Lung microvascular endothelial cell (primary cell): ENCODE data around the gene DACT2. TPM values are rescaled to one million over a fixed set of nuclear protein-coding genes. Genes with fewer than 3 reads are reported as not detected.
"Not testable (repeated sequence)": the region's sequence is repeated elsewhere in the genome, so short reads cannot be mapped to it uniquely, and the experiment has no call there.

ENCODE experiments used
- DNase-seq, 2 donors: peaks; one replicate each; pipeline versions ENCODE4 v3.0.0 to v3.0.0-alpha.2; 2010; ENCODE audit warnings: low read depth in 2 of 2
- total RNA-seq: library from RNA; depleted of rRNA; stranded (reverse); fragments of >200 nt; gene quantifications from 2 replicates; pipeline ENCODE4 v1.2.1, GENCODE V29; 2014

DACT2 gene
- total RNA-seq, 1 donor from 2014 or later, result not detected

DNA sequence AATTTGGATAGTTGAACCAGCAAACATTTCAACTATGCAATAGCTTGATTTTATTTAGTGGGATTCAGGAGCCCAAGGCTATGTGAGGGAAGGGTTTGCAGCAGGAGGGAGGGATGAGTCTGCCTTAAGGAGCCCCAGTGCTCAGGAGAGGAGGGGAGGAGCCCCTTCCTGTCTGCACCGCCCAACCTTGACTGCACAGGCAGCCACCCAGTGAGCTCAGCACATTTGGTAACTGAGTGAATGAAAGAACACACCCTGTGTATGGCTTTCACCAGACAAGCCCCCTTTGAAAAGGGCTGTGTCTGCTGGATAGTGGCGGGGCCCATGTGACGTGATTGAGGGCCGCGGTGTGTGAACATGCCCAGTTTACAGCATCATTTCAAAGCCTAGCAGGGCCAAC lies 17.0 kb downstream of the DACT2 start:
- no peak for DNase-seq

GRCh38 chr6:168301648-168302398 lies 17.8 kb downstream of the DACT2 start:
- DNase-seq, result no peak

- no peak for DNase-seq
These were observed 18.5 kb downstream of the DACT2 start for GRCh38 chr6:168300975-168301647.

DNA sequence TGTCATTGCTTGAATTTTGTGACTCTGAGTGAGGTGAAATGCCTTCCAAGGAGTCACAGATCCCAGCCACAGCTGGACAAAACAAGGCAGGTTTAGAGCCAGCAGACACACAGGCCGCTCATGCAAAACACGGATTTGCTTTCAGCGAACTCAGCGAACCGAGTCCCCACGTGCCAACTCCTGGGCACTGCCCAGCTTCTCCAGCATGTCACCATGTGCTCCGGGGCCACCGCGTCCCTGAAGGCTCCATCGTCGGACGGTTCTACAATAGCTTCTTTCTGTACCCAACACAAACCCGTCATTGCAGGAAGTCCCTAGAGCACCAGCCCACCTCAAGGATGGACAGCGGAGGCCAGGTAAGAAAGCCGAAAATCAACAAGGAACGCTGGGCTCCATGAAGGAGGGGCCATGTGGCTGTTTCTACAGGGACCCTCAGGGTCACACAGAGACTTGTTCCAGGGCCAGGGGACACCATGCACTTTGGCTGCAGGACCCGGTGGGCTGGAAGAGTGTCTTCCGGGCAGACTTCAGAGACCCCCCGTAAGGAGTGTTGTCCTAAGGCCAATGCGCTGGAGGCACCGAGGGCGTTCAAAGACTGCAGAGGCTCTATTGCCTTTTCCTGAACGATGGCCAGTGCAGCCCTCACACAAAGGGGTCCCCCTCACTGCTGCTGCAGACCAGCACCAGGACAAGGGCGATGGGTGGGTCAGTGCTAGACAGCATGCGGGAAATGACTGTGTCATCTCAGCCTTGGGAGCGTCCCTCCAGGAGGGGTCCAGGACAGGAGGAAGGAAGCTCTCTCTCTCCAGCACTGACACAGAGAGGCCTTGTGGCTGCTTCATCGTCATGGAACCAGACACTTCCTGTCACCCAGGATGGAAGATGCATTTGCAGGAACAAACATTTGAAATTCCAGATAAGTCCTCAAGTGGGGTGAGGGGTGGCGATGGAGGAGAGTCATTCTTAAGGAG lies 19.8 kb downstream of the DACT2 start:
- no peak for DNase-seq

- no peak for DNase-seq
These were observed 21.9 kb downstream of the DACT2 start for GRCh38 chr6:168297643-168298042.

- DNase-seq, result no peak
These were observed 24.7 kb downstream of the DACT2 start for GRCh38 chr6:168294901-168295300.

- DNase-seq, result no peak
These were observed 25.7 kb downstream of the DACT2 start for GRCh38 chr6:168293636-168294530.

DNA sequence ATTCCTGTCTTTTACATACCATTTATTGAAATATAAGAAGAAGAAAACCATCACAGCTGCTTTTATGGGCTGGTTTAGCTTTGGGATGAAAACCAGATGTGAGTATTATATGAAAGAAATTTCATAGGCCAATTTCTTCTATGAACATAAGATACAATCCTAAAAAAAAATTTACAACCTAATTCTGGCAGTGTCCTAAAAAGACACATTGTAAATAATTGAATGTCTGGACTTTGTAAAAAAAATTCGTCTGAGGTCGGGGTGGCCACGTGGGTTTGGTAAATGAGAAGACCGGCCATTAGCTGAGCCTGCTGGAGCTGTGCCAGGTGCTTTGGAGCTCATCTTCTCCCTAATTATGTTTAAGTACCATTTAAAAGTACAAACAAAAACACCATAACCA lies 26.8 kb downstream of the DACT2 start:
- no peak for DNase-seq

DNA sequence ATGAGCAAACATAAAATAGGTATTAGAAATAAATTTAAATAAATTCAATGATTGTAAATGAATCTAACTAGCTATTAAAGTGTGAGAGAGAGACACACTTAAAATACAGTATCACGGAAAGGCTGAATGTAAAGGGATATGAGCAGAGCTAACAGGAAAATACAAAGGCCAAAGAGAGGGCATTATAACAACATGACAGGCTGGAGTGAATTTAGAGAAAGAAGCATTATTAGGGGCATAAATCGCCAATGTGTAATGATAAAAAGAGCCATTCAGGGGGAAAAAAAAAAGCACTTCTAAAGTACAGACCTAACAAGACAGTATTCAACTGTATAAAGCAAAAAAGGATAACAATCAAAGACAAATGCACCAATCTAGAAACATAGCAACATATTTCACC lies 28.1 kb downstream of the DACT2 start:
- DNase-seq, result no peak

GRCh38 chr6:168290095-168290494 lies 29.5 kb downstream of the DACT2 start:
- no peak for DNase-seq

- DNase-seq, result no peak
These were observed 30.0 kb downstream of the DACT2 start for GRCh38 chr6:168289571-168289962.

GRCh38 chr6:168288781-168289570 lies 30.6 kb downstream of the DACT2 start:
- DNase-seq, result no peak

GRCh38 chr6:168287460-168287859 lies 32.1 kb downstream of the DACT2 start:
- not testable (repeated sequence) for DNase-seq

DNA sequence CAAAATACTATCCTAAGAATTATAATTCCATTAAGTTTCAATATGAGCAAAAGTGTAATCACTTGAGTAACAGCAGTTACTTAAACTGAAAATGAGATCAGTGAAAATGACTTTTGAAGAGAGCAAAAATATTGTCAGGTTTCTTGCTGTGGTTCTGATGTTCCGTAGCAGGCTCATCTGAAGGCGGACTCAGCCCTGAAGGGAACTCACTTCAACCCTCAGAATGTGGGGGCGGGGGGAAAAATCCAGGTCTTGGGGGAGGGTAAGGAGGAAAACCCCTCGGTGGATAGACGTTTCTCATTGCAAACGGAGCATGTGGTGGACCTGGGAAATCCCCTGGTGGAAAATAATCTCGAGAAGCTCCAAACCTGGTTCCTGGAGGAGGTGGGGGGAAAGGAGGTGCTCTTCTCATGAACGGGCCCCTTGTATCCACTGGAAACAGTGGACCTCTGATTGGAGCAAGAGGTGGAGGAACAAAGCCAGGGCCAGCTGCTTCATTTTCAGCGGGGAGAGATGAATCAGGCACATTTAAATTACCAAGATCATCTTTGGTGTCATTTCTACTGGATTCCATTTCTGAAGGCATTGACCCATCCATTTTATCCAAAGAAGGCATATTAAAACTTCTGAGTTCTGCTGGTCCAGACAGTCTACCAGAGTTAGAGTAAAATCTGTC lies 32.7 kb downstream of the DACT2 start:
- DNase-seq, result not testable (repeated sequence)

DNA sequence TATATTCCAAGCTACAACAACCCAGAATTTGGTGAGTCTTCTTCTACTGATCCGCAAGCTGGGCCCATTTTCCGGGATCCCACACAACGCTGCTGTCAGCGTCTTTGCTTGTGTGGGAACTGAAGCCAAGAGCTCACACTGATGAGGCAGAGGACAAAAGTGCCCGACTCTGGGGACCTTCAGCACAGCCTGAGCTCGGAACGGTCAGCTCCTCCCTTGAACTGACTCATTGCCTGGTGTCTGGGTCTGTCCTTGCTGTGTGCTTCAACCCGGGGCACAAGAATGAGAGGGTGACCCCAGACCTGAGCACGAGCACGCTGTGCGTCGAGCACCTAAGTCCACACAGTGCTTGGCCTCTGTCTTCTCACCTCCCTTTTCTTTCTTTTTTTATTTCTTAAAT lies 33.5 kb downstream of the DACT2 start:
- no peak for DNase-seq

- DNase-seq, result no peak
These were observed 34.1 kb downstream of the DACT2 start for GRCh38 chr6:168285456-168285855.

- DNase-seq, result no peak
These were observed 35.4 kb downstream of the DACT2 start for GRCh38 chr6:168284187-168284586.

GRCh38 chr6:168283686-168284025 lies 35.9 kb downstream of the DACT2 start:
- DNase-seq, result no peak

- DNase-seq, result no peak
These were observed 36.4 kb downstream of the DACT2 start for GRCh38 chr6:168282985-168283685.
